ENCODE results near the gene PAX5. TPM values are rescaled to one million over a fixed set of nuclear protein-coding genes. Genes with fewer than 3 reads are reported as not detected.

Gene PAX5
- total RNA-seq, 6 experiments from 2014 or later = not detected

DNA sequence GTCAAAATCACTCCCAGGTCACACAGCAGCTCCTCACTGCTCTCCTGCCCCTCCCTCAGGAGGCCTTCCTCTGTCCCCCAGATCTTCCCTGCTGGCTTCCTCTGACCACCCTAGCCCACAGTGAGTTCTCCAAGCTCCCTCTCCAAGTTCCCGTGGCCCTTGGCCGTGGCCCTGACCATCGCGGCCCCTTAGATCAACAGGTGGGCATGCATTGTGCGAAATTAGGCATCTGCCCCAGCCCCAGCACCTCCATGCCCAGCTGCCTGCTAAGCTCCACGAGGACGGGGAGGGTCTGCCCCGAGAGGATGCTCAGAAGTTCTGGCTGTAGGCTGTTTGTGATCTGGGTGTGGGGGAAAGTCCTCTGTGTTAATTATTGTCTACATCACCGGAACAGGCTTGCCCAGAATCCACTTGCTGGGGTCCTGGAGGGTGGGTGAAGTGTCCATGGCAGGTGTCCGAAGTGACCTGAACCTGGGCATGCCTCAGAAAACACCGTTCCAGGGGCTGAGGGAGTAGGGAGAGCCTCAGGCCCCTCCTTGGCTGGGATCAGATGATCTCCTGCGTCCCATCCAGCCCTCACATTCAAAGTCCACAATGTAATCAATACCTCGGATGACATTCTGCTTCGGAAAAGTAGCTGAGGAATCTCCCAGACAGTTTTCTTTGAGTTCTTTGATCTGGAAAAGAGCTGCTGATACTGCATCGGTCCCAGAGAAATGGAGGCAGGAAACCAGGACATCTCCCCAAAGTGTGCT lies 194.8 kb downstream of the PAX5 start:
- no peak for DNase-seq
- Mint-ChIP-seq H3K36me3 (ENCODE audit: low read depth) (no peaks in the 10 kb centered on the region), H3K9me3 (no peaks in the 10 kb centered on the region), H3K4me3 (no peak overlapping the region), H3K27ac (no peak overlapping the region), H3K27me3 (ENCODE audit: insufficient read depth) (peaks cover 36% of the 10 kb centered on the region), H3K4me1 (ENCODE audit: low read depth) (no peaks in the 10 kb centered on the region)
- TF ChIP-seq, protein P1, sequence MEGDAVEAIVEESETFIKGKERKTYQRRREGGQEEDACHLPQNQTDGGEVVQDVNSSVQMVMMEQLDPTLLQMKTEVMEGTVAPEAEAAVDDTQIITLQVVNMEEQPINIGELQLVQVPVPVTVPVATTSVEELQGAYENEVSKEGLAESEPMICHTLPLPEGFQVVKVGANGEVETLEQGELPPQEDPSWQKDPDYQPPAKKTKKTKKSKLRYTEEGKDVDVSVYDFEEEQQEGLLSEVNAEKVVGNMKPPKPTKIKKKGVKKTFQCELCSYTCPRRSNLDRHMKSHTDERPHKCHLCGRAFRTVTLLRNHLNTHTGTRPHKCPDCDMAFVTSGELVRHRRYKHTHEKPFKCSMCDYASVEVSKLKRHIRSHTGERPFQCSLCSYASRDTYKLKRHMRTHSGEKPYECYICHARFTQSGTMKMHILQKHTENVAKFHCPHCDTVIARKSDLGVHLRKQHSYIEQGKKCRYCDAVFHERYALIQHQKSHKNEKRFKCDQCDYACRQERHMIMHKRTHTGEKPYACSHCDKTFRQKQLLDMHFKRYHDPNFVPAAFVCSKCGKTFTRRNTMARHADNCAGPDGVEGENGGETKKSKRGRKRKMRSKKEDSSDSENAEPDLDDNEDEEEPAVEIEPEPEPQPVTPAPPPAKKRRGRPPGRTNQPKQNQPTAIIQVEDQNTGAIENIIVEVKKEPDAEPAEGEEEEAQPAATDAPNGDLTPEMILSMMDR (IDR thresholded peaks at IDR 0.05) = no peak

- Mint-ChIP-seq H3K36me3 (ENCODE audit: low read depth) (no peaks in the 10 kb centered on the region), H3K4me1 (ENCODE audit: low read depth) (no peaks in the 10 kb centered on the region), H3K4me3 (no peak overlapping the region), H3K27me3 (ENCODE audit: insufficient read depth) (peaks cover 37% of the 10 kb centered on the region), H3K27ac (no peak overlapping the region), H3K9me3 (no peaks in the 10 kb centered on the region)
- TF ChIP-seq, protein P1 (IDR thresholded peaks at IDR 0.05) = no peak
- DNase-seq = no peak
These were observed 196.3 kb downstream of the PAX5 start for GRCh38 chr9:36837431-36838405.

DNA sequence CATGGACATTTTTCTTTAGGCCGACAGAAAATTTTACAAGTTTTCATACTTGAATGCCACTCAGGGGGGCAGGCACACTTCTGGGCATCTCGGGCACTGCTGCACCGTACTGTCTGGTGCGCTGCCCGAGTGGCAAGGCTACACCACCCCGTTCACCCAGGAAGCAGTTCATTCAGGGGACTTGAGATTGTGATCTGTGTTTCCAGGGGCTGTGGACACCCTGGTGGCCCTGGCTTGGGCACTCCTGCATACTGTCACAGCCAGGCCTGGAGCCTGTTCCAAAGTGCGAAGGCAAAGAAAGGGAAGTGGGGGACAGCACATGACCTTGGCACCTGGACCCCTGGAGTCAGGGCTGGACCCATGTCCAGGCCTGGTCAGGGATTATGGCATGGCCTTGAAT lies 197.6 kb downstream of the PAX5 start:
- no peaks in the 10 kb centered on the region for H3K4me1 Mint-ChIP-seq (ENCODE audit: low read depth)
- no peaks in the 10 kb centered on the region for H3K9me3 Mint-ChIP-seq
- no peak overlapping the region for H3K27ac Mint-ChIP-seq
- no peaks in the 10 kb centered on the region for H3K36me3 Mint-ChIP-seq (ENCODE audit: low read depth)
- TF ChIP-seq, protein P1 (IDR thresholded peaks at IDR 0.05) = no peak
- no peak overlapping the region for H3K4me3 Mint-ChIP-seq
- no peak for DNase-seq
- H3K27me3 Mint-ChIP-seq (ENCODE audit: insufficient read depth) = peaks cover 44% of the 10 kb centered on the region

GRCh38 chr9:36835271-36835996 lies 198.6 kb downstream of the PAX5 start:
- H3K9me3 Mint-ChIP-seq = no peaks in the 10 kb centered on the region
- H3K4me3 Mint-ChIP-seq = no peak overlapping the region
- H3K27ac Mint-ChIP-seq = no peak overlapping the region
- no peak for DNase-seq
- H3K27me3 Mint-ChIP-seq (ENCODE audit: insufficient read depth) = peaks cover 39% of the 10 kb centered on the region
- no peaks in the 10 kb centered on the region for H3K36me3 Mint-ChIP-seq (ENCODE audit: low read depth)
- TF ChIP-seq, protein P1 (IDR thresholded peaks at IDR 0.05) = no peak
- H3K4me1 Mint-ChIP-seq (ENCODE audit: low read depth) = no peaks in the 10 kb centered on the region

GRCh38 chr9:36834736-36835135 lies 199.3 kb downstream of the PAX5 start:
- H3K4me1 Mint-ChIP-seq (ENCODE audit: low read depth) = no peaks in the 10 kb centered on the region
- no peak for DNase-seq
- TF ChIP-seq, protein P1 (IDR thresholded peaks at IDR 0.05) = no peak
- no peak overlapping the region for H3K27ac Mint-ChIP-seq
- H3K4me3 Mint-ChIP-seq = no peak overlapping the region
- H3K9me3 Mint-ChIP-seq = no peaks in the 10 kb centered on the region
- H3K27me3 Mint-ChIP-seq (ENCODE audit: insufficient read depth) = peaks cover 40% of the 10 kb centered on the region
- H3K36me3 Mint-ChIP-seq (ENCODE audit: low read depth) = no peaks in the 10 kb centered on the region

Measured in HFFc6 (cell line).